ENCODE measurements around the gene NKAIN2.
"Not testable (repeated sequence)": the region's sequence is repeated elsewhere in the genome, so short reads cannot be mapped to it uniquely, and the experiment has no call there.

NKAIN2 gene

DNA sequence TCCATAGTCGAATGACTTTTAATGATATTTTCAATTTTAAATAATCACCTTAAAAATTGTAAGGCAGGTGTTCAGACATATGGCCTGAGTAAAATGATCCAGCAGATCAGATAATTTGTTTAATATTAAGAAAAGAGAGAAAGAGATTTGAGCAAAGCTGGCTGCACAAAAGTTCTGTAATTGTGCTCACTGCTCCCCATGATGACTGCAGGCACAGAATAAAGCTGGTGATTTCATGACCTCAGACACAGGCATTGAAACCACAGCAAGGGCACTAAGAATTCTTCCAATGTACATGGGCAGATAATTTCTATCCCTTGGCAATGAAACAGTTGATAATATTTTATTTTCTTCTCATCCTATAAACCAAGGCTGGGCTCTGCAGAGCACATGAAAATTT, 553.1 kb downstream of the NKAIN2 start:
- no peaks in the 10 kb centered on the region for H3K9me3 ChIP-seq (ENCODE audit: control insufficient read depth in 2 of 2, low read length in 2 of 2)
- H3K9ac ChIP-seq (ENCODE audit: low read length in 2 of 2), result no peak overlapping the region
- no peak overlapping the region for H3K4me3 ChIP-seq (ENCODE audit: low read length in 2 of 2)
- H3K36me3 ChIP-seq (ENCODE audit: control insufficient read depth in 2 of 2, insufficient read depth in 2 of 2, low read length in 2 of 2), result no peaks in the 10 kb centered on the region
- no peaks in the 10 kb centered on the region for H3K4me1 ChIP-seq (ENCODE audit: control insufficient read depth, insufficient read depth, low read length)
- H3K27ac ChIP-seq (ENCODE audit: low read length), result no peak overlapping the region
- no peaks in the 10 kb centered on the region for H3K27me3 ChIP-seq (ENCODE audit: control insufficient read depth in 1 of 2, insufficient read depth in 2 of 2, low read length in 2 of 2)

DNA sequence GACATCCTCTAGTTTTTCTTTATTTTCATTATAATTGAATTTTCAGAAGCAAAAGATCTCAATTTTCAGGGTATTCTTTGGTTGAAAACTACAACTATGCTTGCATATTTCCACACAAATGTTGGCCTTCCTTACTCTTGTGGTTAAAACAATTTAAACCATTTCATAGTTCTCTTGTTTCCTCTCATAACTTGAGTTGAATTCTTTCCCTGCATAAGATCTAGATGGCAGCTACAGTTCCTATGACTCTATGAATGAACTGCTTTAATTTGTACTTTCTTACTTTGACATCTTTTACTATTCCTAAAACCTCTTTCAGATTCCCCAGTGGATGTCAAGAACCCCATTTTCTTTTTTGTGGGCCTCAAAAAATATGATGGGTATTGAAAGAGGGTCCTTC, 564.5 kb downstream of the NKAIN2 start:
- Histone ChIP-seq H3K4me3 (ENCODE audit: low read length in 2 of 2) (no peak overlapping the region), H3K27me3 (ENCODE audit: control insufficient read depth in 1 of 2, insufficient read depth in 2 of 2, low read length in 2 of 2) (no peaks in the 10 kb centered on the region), H3K27ac (ENCODE audit: low read length) (no peak overlapping the region), H3K9me3 (ENCODE audit: control insufficient read depth in 2 of 2, low read length in 2 of 2) (no peaks in the 10 kb centered on the region), H3K36me3 (ENCODE audit: control insufficient read depth in 2 of 2, insufficient read depth in 2 of 2, low read length in 2 of 2) (no peaks in the 10 kb centered on the region), H3K9ac (ENCODE audit: low read length in 2 of 2) (no peak overlapping the region), H3K4me1 (ENCODE audit: control insufficient read depth, insufficient read depth, low read length) (no peaks in the 10 kb centered on the region)

DNA sequence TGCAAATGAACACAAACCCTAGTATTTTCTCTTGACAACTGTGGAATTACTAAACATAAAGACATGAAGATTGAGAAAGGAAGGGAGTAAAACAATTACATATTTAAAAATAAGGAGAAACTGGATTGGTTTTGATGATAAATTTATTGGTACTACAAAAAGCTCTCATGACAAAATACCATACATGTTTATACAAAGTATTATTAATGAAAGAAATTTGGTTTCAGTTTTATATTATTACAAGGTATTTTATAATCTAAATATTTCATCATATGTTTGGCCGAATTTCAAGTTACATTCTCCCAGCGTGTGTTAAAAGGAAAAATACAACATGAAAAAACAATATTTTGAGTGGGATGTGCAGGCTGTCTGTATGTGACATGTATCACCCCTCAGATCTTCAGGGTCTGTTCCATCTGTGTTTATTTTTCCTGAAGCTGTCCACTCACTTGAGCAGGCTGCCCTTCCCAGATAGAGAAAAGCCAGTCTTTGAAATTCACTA, 568.4 kb downstream of the NKAIN2 start:
- Histone ChIP-seq H3K27me3 (ENCODE audit: control insufficient read depth in 1 of 2, insufficient read depth in 2 of 2, low read length in 2 of 2) (no peaks in the 10 kb centered on the region), H3K9me3 (ENCODE audit: control insufficient read depth in 2 of 2, low read length in 2 of 2) (no peaks in the 10 kb centered on the region), H3K27ac (ENCODE audit: low read length) (no peak overlapping the region), H3K4me3 (ENCODE audit: low read length in 2 of 2) (no peak overlapping the region), H3K4me1 (ENCODE audit: control insufficient read depth, insufficient read depth, low read length) (no peaks in the 10 kb centered on the region), H3K36me3 (ENCODE audit: control insufficient read depth in 2 of 2, insufficient read depth in 2 of 2, low read length in 2 of 2) (no peaks in the 10 kb centered on the region), H3K9ac (ENCODE audit: low read length in 2 of 2) (no peak overlapping the region)

DNA sequence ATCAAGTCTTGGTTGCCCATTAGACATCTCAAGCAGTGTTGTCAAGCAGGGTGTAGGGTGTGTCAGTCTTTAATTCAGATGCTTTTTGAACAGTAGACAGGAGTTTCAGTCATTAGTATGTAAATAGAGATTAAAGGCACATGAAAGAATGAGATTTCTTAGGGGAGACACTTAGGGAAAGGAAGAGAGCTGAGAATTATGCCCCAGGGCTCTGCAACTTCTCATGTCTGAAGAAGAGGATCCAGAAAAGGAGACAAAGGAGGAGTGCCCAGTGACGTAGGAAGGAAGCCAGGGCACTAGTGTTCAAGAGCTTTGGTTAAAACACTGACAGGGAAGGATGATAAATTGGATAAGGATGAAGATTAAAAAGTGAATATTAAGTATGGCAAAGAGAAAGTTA, 569.7 kb downstream of the NKAIN2 start:
- H3K27me3 ChIP-seq (ENCODE audit: control insufficient read depth in 1 of 2, insufficient read depth in 2 of 2, low read length in 2 of 2), result no peaks in the 10 kb centered on the region
- no peak overlapping the region for H3K27ac ChIP-seq (ENCODE audit: low read length)
- no peaks in the 10 kb centered on the region for H3K4me1 ChIP-seq (ENCODE audit: control insufficient read depth, insufficient read depth, low read length)
- no peak overlapping the region for H3K4me3 ChIP-seq (ENCODE audit: low read length in 2 of 2)
- no peak overlapping the region for H3K9ac ChIP-seq (ENCODE audit: low read length in 2 of 2)
- H3K36me3 ChIP-seq (ENCODE audit: control insufficient read depth in 2 of 2, insufficient read depth in 2 of 2, low read length in 2 of 2), result no peaks in the 10 kb centered on the region
- H3K9me3 ChIP-seq (ENCODE audit: control insufficient read depth in 2 of 2, low read length in 2 of 2), result no peaks in the 10 kb centered on the region

DNA sequence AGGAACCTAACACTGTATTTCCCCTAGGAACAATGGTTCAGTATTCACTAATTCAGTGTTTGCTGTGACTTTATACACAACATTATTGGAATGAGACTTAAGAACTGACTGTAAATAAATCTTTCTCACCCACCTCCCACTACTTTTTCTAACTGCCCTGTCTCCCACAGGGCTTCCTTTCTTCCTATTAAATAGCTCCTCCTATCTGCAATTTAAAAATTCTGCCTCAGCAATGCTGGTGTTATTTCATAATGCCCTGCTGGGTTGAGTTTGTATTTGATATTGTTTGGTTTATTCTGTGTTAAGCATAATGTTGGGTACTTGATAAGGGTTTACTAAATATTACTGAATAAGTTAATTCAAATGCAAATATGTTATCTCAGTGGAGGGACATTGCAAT, 585.5 kb downstream of the NKAIN2 start:
- Histone ChIP-seq H3K4me3 (ENCODE audit: low read length in 2 of 2) (no peak overlapping the region), H3K4me1 (ENCODE audit: control insufficient read depth, insufficient read depth, low read length) (no peaks in the 10 kb centered on the region), H3K27me3 (ENCODE audit: control insufficient read depth in 1 of 2, insufficient read depth in 2 of 2, low read length in 2 of 2) (no peaks in the 10 kb centered on the region), H3K27ac (ENCODE audit: low read length) (no peak overlapping the region), H3K36me3 (ENCODE audit: control insufficient read depth in 2 of 2, insufficient read depth in 2 of 2, low read length in 2 of 2) (no peaks in the 10 kb centered on the region), H3K9ac (ENCODE audit: low read length in 2 of 2) (no peak overlapping the region), H3K9me3 (ENCODE audit: control insufficient read depth in 2 of 2, low read length in 2 of 2) (no peaks in the 10 kb centered on the region)

DNA sequence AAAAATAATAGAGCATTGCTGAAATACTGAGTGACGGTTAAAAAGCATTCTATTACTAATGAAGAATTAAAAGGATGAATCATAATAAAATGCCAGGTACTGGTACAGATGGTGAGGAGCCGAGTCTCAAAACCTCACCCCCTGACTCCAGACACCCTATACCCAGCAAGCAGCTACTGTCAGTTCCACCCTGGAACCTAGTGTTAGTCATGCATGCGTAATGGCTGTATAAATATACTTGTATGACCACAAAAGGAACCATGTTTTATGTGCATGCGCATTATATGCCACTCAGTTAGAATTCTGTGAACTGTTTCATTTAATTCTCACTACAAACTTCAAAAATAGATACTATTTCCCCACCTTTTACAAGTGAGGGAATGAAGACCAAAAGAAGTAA, 589.9 kb downstream of the NKAIN2 start:
- Histone ChIP-seq H3K27me3 (ENCODE audit: control insufficient read depth in 1 of 2, insufficient read depth in 2 of 2, low read length in 2 of 2) (no peaks in the 10 kb centered on the region), H3K9ac (ENCODE audit: low read length in 2 of 2) (no peak overlapping the region), H3K4me3 (ENCODE audit: low read length in 2 of 2) (no peak overlapping the region), H3K36me3 (ENCODE audit: control insufficient read depth in 2 of 2, insufficient read depth in 2 of 2, low read length in 2 of 2) (no peaks in the 10 kb centered on the region), H3K9me3 (ENCODE audit: control insufficient read depth in 2 of 2, low read length in 2 of 2) (no peaks in the 10 kb centered on the region), H3K27ac (ENCODE audit: low read length) (no peak overlapping the region), H3K4me1 (ENCODE audit: control insufficient read depth, insufficient read depth, low read length) (no peaks in the 10 kb centered on the region)

DNA sequence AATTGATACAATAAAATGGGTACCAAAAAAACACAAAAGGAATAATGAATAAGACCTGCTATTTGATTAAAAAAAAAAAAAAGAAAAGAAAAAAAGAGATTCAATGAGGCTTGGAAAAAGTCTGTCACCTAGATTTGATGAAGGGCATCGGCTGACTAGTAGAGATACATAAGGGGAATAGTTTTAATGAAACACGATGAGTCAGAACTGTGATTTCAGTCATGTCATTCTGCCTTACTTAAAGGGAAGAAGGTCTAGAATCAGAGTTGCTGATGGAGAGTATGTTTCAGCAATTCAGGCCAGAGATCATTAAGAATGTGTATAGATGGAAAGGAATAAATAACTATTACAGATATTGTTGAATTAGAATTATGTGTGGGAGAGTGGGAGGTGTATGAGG, 592.7 kb downstream of the NKAIN2 start:
- H3K9me3 ChIP-seq (ENCODE audit: control insufficient read depth in 2 of 2, low read length in 2 of 2), result no peaks in the 10 kb centered on the region
- H3K4me1 ChIP-seq (ENCODE audit: control insufficient read depth, insufficient read depth, low read length), result no peaks in the 10 kb centered on the region
- H3K27ac ChIP-seq (ENCODE audit: low read length), result no peak overlapping the region
- H3K36me3 ChIP-seq (ENCODE audit: control insufficient read depth in 2 of 2, insufficient read depth in 2 of 2, low read length in 2 of 2), result no peaks in the 10 kb centered on the region
- no peak overlapping the region for H3K4me3 ChIP-seq (ENCODE audit: low read length in 2 of 2)
- no peaks in the 10 kb centered on the region for H3K27me3 ChIP-seq (ENCODE audit: control insufficient read depth in 1 of 2, insufficient read depth in 2 of 2, low read length in 2 of 2)
- H3K9ac ChIP-seq (ENCODE audit: low read length in 2 of 2), result no peak overlapping the region

DNA sequence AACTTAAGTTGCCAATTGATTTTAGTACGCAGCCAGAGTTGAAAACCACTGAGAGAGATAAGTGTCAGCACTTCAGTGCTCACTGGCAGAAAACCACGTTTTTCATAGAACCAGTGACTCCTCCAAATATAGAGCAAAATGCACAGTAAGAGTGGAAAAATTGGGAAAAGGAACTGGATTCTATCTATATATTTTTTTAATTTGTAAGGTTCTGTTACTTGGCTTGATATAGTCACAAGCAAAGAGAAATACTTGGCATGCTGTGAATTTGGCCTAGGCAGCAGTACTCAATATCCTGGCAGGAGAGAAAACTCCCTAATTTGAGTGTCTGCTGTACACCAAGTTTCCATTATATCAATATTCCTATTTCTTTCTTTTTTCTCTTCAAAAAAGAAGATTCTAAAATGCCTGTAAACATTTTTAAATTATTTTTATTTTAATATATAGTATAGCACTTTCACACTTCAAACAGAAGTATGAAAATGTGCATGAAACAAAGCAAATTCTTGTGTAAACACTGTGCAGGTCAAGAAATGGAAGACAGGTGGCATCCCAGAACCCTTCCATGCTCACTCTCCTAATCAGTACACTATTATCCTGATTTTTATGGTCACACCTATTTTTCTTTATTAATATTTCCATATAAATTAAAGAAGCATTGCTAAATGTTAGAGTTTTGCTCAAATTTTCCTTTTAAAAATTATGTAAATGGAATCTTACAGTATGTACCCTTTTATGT, 596.8 kb downstream of the NKAIN2 start:
- H3K9ac ChIP-seq (ENCODE audit: low read length in 2 of 2), result no peak overlapping the region
- H3K27ac ChIP-seq (ENCODE audit: low read length), result no peak overlapping the region
- H3K4me3 ChIP-seq (ENCODE audit: low read length in 2 of 2), result no peak overlapping the region
- no peaks in the 10 kb centered on the region for H3K4me1 ChIP-seq (ENCODE audit: control insufficient read depth, insufficient read depth, low read length)
- H3K36me3 ChIP-seq (ENCODE audit: control insufficient read depth in 2 of 2, insufficient read depth in 2 of 2, low read length in 2 of 2), result no peaks in the 10 kb centered on the region
- no peaks in the 10 kb centered on the region for H3K27me3 ChIP-seq (ENCODE audit: control insufficient read depth in 1 of 2, insufficient read depth in 2 of 2, low read length in 2 of 2)
- H3K9me3 ChIP-seq (ENCODE audit: control insufficient read depth in 2 of 2, low read length in 2 of 2), result no peaks in the 10 kb centered on the region

DNA sequence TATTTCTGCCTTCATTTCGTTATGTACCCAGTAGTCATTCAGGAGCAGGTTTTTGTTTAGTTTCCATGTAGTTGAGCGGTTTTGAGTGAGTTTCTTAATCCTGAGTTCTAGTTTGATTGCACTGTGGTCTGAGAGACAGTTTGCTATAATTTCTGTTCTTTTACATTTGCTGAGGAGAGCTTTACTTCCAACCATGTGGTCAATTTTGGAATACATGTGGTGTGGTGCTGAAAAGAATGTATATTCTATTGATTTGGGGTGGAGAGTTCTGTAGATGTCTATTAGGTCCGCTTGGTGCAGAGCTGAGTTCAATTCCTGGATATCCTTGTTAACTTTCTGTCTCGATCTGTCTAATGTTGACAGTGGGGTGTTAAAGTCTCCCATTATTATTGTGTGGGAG, 606.8 kb downstream of the NKAIN2 start:
- not testable (repeated sequence) for H3K4me1 ChIP-seq (ENCODE audit: control insufficient read depth, insufficient read depth, low read length); H3K9me3 ChIP-seq (ENCODE audit: control insufficient read depth in 2 of 2, low read length in 2 of 2); H3K4me3 ChIP-seq (ENCODE audit: low read length in 2 of 2); H3K27ac ChIP-seq (ENCODE audit: low read length); H3K9ac ChIP-seq (ENCODE audit: low read length in 2 of 2); H3K27me3 ChIP-seq (ENCODE audit: control insufficient read depth in 1 of 2, insufficient read depth in 2 of 2, low read length in 2 of 2); H3K36me3 ChIP-seq (ENCODE audit: control insufficient read depth in 2 of 2, insufficient read depth in 2 of 2, low read length in 2 of 2)

DNA sequence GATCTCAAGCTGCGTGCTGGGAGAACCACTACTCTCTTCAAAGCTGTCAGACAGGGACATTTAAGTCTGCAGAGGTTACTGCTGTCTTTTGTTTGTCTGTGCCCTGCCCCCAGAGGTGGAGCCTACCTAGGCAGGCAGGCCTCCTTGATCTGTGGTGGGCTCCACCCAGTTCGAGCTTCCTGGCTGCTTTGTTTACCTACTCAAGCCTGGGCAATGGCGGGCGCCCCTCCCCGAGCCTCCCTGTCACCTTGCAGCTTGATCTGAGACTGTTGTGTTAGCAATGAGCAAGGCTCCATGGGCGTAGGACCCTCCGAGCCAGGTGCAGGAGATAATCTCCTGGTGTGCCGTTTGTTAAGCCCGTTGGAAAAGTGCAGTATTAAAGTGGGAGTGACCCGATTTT, 609.0 kb downstream of the NKAIN2 start:
- H3K4me3 ChIP-seq (ENCODE audit: low read length in 2 of 2); H3K4me1 ChIP-seq (ENCODE audit: control insufficient read depth, insufficient read depth, low read length); H3K9ac ChIP-seq (ENCODE audit: low read length in 2 of 2); H3K27ac ChIP-seq (ENCODE audit: low read length); H3K27me3 ChIP-seq (ENCODE audit: control insufficient read depth in 1 of 2, insufficient read depth in 2 of 2, low read length in 2 of 2); H3K36me3 ChIP-seq (ENCODE audit: control insufficient read depth in 2 of 2, insufficient read depth in 2 of 2, low read length in 2 of 2); H3K9me3 ChIP-seq (ENCODE audit: control insufficient read depth in 2 of 2, low read length in 2 of 2): not testable (repeated sequence)

DNA sequence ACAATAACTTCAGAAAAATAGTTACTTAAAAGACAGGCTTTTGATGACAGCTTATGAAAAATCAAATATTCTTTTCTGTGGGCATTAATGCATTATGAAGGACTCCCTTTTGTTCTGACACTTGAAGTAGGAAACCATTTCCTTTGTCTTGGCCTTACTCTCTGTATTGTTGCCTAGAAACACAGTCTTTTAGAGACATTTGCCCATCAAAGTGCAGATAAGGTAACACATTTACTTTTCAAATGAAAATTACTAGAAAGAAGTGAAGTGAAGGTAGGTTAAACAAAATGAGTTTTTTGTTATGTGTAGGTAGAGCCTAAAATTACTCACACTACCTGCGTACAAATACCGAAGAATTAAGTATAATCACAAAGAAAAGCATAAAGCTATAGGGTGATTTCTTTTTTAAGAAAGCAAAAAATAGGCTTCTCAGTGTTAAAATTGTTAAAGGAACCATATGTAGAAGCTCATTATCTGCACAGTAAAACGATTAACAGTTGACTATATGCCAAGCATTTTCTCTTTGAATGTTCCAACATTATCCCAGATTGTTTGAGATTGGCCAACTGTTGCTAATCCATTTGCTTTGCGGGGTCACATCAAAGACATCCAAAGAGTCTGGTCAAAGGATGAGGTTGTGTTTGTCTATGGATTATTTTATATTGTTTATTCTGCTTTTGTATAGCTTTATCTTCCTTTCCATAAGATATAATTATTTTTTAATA, 616.6 kb downstream of the NKAIN2 start:
- no peaks in the 10 kb centered on the region for H3K36me3 ChIP-seq (ENCODE audit: control insufficient read depth in 2 of 2, insufficient read depth in 2 of 2, low read length in 2 of 2)

More for the DNA sequence above, 616.6 kb downstream of the NKAIN2 start:
- no peaks in the 10 kb centered on the region for H3K9me3 ChIP-seq (ENCODE audit: control insufficient read depth in 2 of 2, low read length in 2 of 2)
- H3K4me3 ChIP-seq (ENCODE audit: low read length in 2 of 2), result no peak overlapping the region
- no peaks in the 10 kb centered on the region for H3K4me1 ChIP-seq (ENCODE audit: control insufficient read depth, insufficient read depth, low read length)
- H3K27me3 ChIP-seq (ENCODE audit: control insufficient read depth in 1 of 2, insufficient read depth in 2 of 2, low read length in 2 of 2), result no peaks in the 10 kb centered on the region
- H3K9ac ChIP-seq (ENCODE audit: low read length in 2 of 2), result no peak overlapping the region
- no peak overlapping the region for H3K27ac ChIP-seq (ENCODE audit: low read length)
